ENCODE results near the gene PDLIM3. TPM values are rescaled to one million over a fixed set of nuclear protein-coding genes. Genes with fewer than 3 reads are reported as not detected.

Gene PDLIM3
- 265 TPM for total RNA-seq
- long read RNA-seq, full-length matches to known transcripts: 133 of 192 reads
- long read RNA-seq, partial matches to known transcripts: 37 of 192 reads
- long read RNA-seq, other reads (novel, unspliced or antisense): 22 of 192 reads

DNA sequence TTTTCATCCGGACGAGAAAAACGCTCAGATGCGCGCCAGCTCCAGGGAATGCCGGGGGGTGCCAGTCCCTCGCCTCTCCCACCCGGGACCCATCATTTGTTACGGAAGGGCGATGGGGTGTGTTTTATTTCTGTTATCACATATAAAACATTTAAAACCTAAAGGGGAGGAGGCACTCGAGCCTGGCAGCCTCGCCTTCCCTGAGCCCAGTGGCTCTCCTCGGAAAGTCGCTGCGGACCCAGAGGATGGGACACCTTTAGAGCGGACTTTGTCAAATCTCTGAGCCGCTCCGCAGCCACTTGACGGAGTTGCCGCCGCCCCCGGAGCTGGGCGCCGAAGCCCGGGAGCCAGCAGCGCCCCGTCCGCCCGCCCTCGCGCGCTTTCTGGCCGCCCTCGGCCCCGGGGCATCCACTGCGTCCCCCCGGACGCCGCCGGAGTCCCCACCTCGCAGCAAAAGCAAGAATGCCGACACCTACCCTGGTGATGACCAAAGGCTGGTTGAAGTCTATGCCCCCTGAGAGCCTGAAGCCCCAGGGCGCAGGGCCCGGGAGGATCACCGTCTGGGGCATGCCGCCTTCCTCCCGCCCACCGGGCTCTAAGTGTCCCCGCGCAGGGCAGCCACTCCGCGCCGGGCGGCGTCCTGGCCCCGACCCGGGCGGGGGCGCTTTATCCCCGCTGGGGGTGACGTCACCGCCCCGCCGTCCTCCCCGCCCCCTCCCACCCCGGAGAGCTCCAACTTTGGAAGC lies at the start of gene PDLIM3:
PDLIM3 (minus strand) TSS at position 642 of the 746 bp plus-strand sequence; CDS start at position 569, 73 bp downstream.
- DNase-seq (ENCODE audit: low spot score): peak; percentile 83
- intact Hi-C loops (cut with DNase I): loop anchor here (2.0 to 5.0 kb wide), 3 partner anchors 32 to 63 kb away; partner anchors contain the start of gene CCDC110

- intact Hi-C loops (cut with DNase I): no loop called here
- DNase-seq (ENCODE audit: low spot score): no peak
Observed at GRCh38 chr4:185583813-185584212, 48.5 kb upstream of the PDLIM3 start.

DNA sequence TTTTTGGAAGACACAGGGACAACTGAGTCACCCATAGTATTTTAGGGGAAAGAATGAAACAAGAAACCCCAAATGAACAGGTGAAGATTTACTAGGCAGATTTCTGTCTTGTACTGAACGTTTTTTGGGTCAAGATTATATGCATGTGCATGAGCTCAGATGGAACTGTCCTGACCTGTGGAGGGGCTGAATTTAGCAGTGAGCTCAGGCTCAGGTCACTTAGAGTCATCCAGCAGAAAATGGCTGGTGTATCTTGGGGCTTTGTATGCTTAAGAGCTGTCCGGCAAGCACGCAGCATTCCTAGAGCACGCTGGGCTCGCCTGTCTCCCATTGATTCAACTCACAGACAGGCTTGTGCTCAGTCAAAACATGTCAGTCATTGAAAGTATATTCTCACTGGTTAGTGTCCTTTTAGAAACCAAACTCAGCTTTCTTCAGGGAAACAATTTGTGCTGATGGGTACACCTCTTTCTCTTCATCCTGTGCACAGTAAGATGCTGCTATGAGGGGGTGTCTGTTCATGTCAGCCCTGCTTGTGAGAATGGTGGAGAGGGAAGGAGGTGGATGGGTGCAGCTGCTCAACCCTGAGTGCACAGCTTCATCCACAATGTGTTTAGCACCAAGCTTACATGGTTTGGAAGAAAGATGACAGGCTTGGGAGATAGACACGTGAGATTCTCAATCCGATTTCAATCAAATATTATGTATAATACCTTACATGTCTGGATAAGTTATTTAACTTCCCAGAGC lies 47.5 kb upstream of the PDLIM3 start:
- intact Hi-C loops (cut with DNase I): no loop called here
- DNase-seq (ENCODE audit: low spot score): no peak

- intact Hi-C loops (cut with DNase I): no loop called here
- no peak for DNase-seq (ENCODE audit: low spot score)
Observed at GRCh38 chr4:185580699-185581098, 45.4 kb upstream of the PDLIM3 start.

- DNase-seq (ENCODE audit: low spot score): no peak
- intact Hi-C loops (cut with DNase I): no loop called here
Observed at GRCh38 chr4:185578284-185578683, 43.0 kb upstream of the PDLIM3 start.

DNA sequence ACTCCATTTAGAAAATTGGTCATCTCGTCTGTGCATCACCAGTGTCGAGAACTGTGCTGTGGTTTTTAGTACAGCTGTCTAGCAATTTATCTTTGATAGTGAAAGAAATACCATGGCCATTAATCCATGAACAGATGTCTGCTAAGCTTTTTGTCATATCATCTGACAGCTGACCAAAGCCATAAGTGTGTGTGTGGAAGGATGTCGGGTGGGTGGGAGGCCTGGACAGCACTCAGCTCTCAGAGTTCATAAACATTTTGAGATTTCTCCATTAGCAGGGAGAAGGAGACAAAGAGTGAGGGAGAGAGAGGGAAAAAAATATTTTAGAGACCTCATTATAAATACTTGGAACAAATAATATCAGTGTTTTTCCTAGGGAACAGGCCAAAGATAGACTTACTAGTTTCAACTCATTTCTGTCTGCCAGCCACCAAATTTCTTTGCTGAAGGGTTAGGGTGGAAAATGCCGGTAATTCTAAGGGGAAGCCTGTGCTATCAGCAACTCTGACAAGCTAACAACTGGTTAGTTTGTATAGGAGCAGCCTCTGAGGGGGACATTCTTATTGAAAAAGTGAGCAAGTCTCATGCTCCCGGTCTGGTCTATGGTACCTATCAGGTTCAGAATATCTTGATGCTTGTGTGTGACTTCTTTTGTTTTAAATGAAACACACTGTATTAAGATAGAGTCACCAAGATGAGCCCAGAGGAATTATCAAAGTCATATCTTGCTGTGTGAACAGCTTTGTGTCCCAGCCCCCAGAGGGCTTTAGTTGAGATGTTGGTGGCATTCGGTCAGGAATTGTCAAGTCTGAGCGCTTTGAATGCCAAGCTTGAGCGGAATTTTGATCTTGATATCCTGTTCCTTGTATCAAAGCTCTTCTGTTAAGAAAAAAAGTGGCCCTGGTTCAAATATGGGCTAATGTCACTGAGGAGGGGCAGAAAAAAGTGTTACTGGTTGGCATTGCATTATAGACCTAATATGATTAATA lies 41.9 kb upstream of the PDLIM3 start:
- no peak for DNase-seq (ENCODE audit: low spot score)
- intact Hi-C loops (cut with DNase I): no loop called here

DNA sequence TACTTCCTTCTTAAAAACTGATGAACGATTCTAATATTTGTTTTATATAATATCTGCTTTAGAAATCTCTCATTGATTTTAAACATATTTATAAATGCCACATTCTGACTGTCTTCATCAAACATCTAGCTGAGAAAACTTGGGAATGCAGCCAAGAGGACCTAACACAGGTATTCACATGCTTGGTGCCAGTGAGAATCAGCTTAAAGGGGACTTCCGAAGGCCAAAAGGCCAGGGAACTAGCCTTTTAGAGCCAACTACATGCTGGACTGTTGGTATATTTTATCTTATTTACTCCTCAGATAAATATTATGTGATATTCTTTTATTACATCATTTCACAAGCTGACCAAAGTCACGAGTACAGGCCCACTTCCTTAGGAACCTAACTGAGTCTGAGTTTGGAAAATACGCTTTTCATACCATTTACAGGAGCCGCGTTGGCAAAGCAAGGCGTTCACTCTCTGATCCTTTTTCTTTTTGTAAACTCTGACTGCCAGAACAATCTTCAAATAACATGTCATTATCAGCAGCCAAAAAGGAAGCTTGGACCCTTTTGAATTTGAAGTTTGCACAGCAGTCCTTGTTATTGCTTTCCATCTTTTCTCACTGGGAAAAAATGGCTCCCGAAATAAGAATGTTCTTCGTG lies 41.1 kb upstream of the PDLIM3 start:
- intact Hi-C loops (cut with DNase I): no loop called here
- no peak for DNase-seq (ENCODE audit: low spot score)

- no peak for DNase-seq (ENCODE audit: low spot score)
- intact Hi-C loops (cut with DNase I): no loop called here
Observed at GRCh38 chr4:185573651-185574199, 38.4 kb upstream of the PDLIM3 start.

DNA sequence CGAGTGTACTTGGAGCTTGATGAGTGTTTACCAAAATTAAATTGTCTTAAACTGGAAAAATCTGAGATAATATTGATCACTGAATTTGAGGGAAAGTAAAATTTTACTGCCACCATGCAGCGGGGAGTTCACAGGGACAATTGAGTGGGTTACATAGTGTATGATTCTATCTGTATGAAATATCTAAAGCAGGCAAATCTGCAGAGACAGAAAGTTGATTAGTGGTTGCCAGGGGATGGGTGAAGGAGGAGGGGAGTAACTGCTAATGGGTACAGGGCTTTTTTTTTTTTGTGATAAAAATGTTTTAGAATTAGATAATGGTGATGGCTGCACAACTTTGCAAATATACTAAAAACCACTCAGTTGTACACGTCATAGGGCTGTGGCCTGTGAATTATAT lies 35.4 kb upstream of the PDLIM3 start:
- DNase-seq (ENCODE audit: low spot score): no peak
- intact Hi-C loops (cut with DNase I): no loop called here

DNA sequence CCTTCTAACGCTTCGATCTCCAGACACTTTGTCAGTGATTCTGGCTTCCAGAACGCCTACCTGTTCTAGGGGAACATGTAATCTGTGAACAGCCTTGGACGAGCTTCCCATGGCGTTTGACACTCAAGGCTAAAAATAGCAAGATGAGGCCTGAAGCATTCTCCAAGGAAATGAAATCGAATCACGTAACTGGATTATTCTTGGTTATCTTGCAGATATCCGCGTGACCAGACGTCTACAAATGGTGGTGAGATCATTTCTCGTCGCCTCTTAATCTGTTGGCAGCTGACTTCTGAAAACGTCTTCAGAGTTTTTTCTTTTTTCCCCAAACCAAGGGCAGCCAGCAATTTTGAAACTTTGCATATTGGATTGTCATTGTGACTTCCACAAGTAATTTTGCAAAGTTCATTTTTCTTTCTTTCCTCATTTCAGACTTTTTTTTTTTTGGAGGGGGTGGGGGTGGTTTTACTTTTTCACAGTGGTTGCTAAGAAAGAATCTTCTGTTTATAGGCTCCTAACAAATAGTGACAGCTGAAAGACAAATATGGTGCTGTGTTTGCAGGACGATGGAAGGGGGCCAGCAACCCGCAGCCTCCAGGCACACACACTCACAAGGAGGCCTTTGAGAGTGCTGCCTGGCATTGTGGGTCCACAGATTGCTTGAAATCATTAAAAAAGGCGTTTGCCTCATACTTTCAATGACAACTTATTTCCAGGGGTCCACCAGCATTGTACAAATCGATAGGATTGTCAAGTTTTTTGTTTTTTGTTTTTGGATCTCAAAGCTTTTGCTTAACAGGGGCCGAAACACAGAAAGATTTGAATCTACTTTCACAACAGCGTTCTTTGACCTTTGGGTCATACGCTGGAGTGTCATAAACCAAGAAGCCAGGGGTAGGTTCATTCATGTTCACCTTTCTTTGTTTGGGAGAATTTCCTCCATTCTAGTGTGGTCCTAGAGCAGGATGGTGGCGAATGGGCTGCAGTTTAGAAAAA lies 32.4 kb upstream of the PDLIM3 start:
- no peak for DNase-seq (ENCODE audit: low spot score)
- intact Hi-C loops (cut with DNase I): loop anchor here (2.0 to 10.0 kb wide), 2 partner anchors 33 to 173 kb away; partner anchors contain the start of genes ANKRD37, LRP2BP and PDLIM3

- intact Hi-C loops (cut with DNase I): loop anchor here (2.0 to 10.0 kb wide), 2 partner anchors 32 to 172 kb away; partner anchors contain the start of genes ANKRD37, LRP2BP and PDLIM3
- DNase-seq (ENCODE audit: low spot score): no peak
Observed at GRCh38 chr4:185566972-185567371, 31.7 kb upstream of the PDLIM3 start.

DNA sequence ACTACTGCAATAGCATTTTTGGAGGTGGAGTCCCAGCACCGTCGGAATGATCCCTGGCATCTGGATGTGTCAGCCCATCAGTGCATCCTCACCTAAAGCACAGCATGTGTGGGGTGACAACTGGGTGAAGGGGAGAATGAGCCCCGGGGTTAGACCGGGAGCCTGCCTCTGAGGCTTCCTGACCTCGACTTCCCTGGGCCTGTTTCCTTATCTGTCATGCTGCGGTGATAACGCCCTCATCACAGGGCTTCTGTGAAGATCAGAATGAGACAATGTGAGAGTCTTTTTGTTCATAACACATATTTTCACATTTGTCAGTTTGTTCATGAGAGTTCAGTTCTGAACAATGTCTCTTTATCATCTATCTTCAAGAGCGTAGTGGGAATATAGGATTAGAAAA lies 31.1 kb upstream of the PDLIM3 start:
- intact Hi-C loops (cut with DNase I): loop anchor here (2.0 to 10.0 kb wide), 2 partner anchors 32 to 172 kb away; partner anchors contain the start of genes ANKRD37, LRP2BP and PDLIM3
- DNase-seq (ENCODE audit: low spot score): no peak

DNA sequence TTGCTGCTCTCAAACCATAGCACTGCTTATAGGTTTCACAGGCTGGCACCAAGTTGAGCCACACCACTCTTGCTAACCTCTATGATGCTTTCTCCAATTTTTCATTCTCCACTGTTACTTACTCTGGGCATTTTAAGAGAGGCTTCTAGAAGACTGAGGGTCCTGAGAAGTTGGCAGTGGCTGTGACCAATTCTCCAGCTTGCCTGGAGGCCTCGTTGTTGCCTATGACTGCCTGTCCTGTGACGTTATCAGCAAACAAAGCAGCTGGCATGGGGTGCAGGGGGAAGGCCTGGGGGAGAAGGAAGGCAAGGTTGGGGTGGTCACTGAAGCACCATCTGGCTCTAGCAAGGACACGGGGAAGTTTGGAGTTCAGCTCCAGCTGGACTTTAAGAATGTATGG lies 30.4 kb upstream of the PDLIM3 start:
- DNase-seq (ENCODE audit: low spot score): no peak
- intact Hi-C loops (cut with DNase I): loop anchor here (2.0 to 10.0 kb wide), 2 partner anchors 31 to 171 kb away; partner anchors contain the start of genes ANKRD37, LRP2BP and PDLIM3

DNA sequence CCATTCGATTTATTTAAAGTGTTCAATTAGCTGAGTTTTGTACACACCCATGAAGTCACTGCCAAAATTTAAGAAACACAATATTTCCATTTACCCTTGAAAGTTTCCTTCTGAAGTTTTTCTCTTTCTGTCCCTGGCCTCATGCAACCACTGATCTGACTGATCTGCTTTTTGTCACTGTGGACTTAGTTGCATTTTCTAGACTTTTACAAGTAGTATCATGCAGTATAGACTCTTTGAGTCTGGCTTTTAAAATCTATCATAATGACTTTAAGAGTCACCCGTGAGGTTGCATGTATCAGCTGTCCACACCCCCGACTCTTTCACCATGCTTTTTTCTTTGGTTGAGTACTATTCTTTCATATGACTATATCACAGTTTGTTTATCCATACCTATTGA lies 29.0 kb upstream of the PDLIM3 start:
- intact Hi-C loops (cut with DNase I): loop anchor here (10.0 kb wide), 1 partner anchor 170 kb away; the partner anchor contains the start of genes ANKRD37 and LRP2BP
- DNase-seq (ENCODE audit: low spot score): no peak

GRCh38 chr4:185562531-185562930 lies 27.2 kb upstream of the PDLIM3 start:
- DNase-seq (ENCODE audit: low spot score): no peak
- intact Hi-C loops (cut with DNase I): loop anchor here (10.0 kb wide), 1 partner anchor 168 kb away; the partner anchor contains the start of genes ANKRD37 and LRP2BP

DNA sequence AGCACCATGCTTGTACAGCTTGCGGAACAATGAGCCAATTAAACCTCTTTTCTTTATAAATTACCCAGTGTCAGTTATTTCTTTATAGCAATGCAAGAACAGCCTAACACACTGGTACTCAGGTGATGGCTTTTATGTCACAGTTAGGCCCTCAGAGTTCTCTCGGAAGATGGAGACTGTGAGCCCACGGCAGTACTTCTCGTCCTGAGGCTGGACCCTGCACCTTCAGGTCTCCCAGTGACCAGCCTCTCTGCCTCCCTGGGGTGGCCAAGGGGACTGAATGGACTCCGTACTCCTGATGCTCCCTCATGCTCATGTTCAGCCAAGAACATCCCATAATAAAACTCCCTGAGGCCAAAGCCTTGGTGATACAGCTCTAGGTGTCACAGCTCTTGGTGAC lies 25.0 kb upstream of the PDLIM3 start:
- no peak for DNase-seq (ENCODE audit: low spot score)
- intact Hi-C loops (cut with DNase I): loop anchor here (10.0 kb wide), 1 partner anchor 166 kb away; the partner anchor contains the start of genes ANKRD37 and LRP2BP

- DNase-seq (ENCODE audit: low spot score): no peak
- intact Hi-C loops (cut with DNase I): loop anchor here (10.0 kb wide), 1 partner anchor 165 kb away; the partner anchor contains the start of genes ANKRD37 and LRP2BP
Observed at GRCh38 chr4:185559915-185560281, 24.6 kb upstream of the PDLIM3 start.
